Smooth muscle cell (in vitro differentiated cells): ENCODE measurements around the gene HIRA. TPM values are rescaled to one million over a fixed set of nuclear protein-coding genes. Genes with fewer than 3 reads are reported as not detected.

ENCODE experiments used
- DNase-seq: peaks from one replicate; lab custom pipeline; 2025; ENCODE audit not compliant: unreplicated experiment; lab: John Stamatoyannopoulos, UW
- H2AFZ ChIP-seq: fragments of 200-600 bp; sonication (generic); 2 replicates; pipeline ENCODE4 v1.6.0; 2016; ENCODE audit warnings: antibody characterized with exemption, low read depth, mild to moderate bottlenecking
- H3F3A ChIP-seq: fragments of 200-600 bp; sonication (generic); 2 replicates; pipeline ENCODE4 v1.6.0; 2017; ENCODE audit warnings: antibody characterized with exemption, low read depth
- H3K27ac ChIP-seq: fragments of 200-600 bp; sonication (generic); 2 replicates; pipeline ENCODE4 v1.5.1; 2016; ENCODE audit warnings: low read depth, mild to moderate bottlenecking
- H3K27me3 ChIP-seq: fragments of 200-600 bp; sonication (generic); 2 replicates; pipeline ENCODE4 v1.6.1; 2016; ENCODE audit warnings: low read depth, mild to moderate bottlenecking
- H3K36me3 ChIP-seq: fragments of 200-600 bp; sonication (generic); 2 replicates; pipeline ENCODE4 v1.5.1; 2016; ENCODE audit warnings: low read depth
- H3K4me1 ChIP-seq: fragments of 200-600 bp; sonication (generic); 2 replicates; pipeline ENCODE4 v1.5.1; 2016; ENCODE audit warnings: low read depth
- H3K4me2 ChIP-seq: fragments of 200-600 bp; sonication (generic); 2 replicates; pipeline ENCODE4 v1.6.0; 2016; ENCODE audit warnings: mild to moderate bottlenecking
- H3K4me3 ChIP-seq: fragments of 200-600 bp; sonication (generic); 2 replicates; pipeline ENCODE4 v1.5.1; 2016; ENCODE audit warnings: mild to moderate bottlenecking
- H3K79me2 ChIP-seq: fragments of 200-600 bp; sonication (generic); 2 replicates; pipeline ENCODE4 v1.6.0; 2016; ENCODE audit warnings: low read depth, mild to moderate bottlenecking
- H3K9ac ChIP-seq: fragments of 200-600 bp; sonication (generic); 2 replicates; pipeline ENCODE4 v1.6.0; 2016; ENCODE audit warnings: low read depth
- H3K9me3 ChIP-seq: fragments of 200-600 bp; sonication (generic); replicated peaks from 2 replicates; pipeline ENCODE4 v1.5.1; 2016; ENCODE audit warnings: low read depth
- H4K20me1 ChIP-seq: fragments of 200-600 bp; sonication (generic); 2 replicates; pipeline ENCODE4 v1.6.0; 2016; ENCODE audit warnings: low read depth
- CTCF ChIP-seq: fragments of 200-600 bp; sonication (generic); IDR thresholded peaks from 2 replicates; pipeline ENCODE4 v1.5.1; 2017; ENCODE audit warnings: borderline replicate concordance, mild to moderate bottlenecking, antibody characterized with exemption; ENCODE audit not compliant: insufficient read depth, poor library complexity, severe bottlenecking
- WGBS: methylation state at CpG from one replicate; pipeline ENCODE4 v1.1.7; 2016; ENCODE audit warnings: low lambda C conversion rate; 5-methylcytosine and 5-hydroxymethylcytosine counted together
- polyA plus RNA-seq: library from polyadenylated mRNA; unstranded; fragments of >200 nt; fragmentation: Nextera tagmentation; extraction: Ambion mirVana; gene quantifications from 2 replicates; pipeline ENCODE4 v1.2.1, GENCODE V29; 2016
- total RNA-seq: library from RNA; depleted of rRNA; stranded (reverse); fragments of >200 nt; gene quantifications from 2 replicates; pipeline ENCODE4 v1.2.3, GENCODE V29; 2014

Gene HIRA
- total and polyA plus RNA-seq, 2 experiments from 2014 or later: 7.3 to 8.7 TPM

DNA sequence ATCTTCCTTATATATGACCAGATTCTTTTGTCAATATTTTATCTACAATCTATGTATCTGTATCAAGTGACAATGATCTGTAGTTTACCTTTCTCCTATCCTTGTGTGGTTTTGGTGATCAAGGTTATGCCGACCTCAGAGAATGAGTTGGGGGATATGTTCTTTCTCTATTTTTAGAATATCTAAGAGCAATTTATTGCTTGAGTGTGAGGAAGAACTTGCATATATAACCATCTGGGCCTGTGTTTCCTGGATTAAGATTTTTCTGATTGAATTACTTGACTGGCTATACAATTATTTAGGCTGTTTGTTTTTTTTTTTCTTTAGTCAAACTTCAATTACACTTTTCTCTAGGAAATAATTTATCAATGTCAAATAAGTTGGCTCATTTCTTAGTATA, 30.0 kb upstream of the HIRA start:
- Histone ChIP-seq H3K9ac (no peak overlapping the region), H3K4me1 (no peaks in the 10 kb centered on the region), H3F3A (no peaks in the 10 kb centered on the region), H2AFZ (no peak overlapping the region), H3K27me3 (no peaks in the 10 kb centered on the region), H3K36me3 (no peaks in the 10 kb centered on the region), H3K4me2 (no peak overlapping the region), H3K9me3 (no peaks in the 10 kb centered on the region), H3K27ac (no peak overlapping the region), H3K4me3 (no peak overlapping the region), H3K79me2 (no peaks in the 10 kb centered on the region), H4K20me1 (peaks cover 7% of the 10 kb centered on the region)
- DNase-seq: no peak
- TF ChIP-seq CTCF: no peak
- 97% methylated on average over 1 of the region's 1 CpG for WGBS

DNA sequence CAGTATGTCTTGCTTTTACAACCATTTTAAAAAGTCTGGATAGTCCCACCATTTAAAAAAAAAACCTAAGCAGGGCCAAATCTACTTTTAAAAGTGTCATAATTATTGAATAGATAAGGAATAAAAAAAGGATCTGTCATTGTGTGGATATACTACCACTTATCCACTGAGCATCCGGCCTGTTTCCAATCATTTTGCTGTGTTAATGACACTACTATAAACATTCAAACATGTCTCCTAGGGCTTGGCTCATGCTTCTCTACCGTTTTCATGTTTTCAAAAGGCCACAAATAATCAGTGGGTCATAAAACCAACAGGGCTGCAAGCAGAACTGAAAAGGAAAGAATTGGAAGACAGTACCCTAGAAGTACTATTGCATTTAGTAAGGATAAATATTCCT, 28.5 kb upstream of the HIRA start:
- no peaks in the 10 kb centered on the region for H3K79me2 ChIP-seq
- peaks cover 7% of the 10 kb centered on the region for H4K20me1 ChIP-seq
- no peaks in the 10 kb centered on the region for H3F3A ChIP-seq
- H3K4me1 ChIP-seq: no peaks in the 10 kb centered on the region
- no peak overlapping the region for H3K4me3 ChIP-seq
- no peaks in the 10 kb centered on the region for H3K36me3 ChIP-seq
- H3K9me3 ChIP-seq: no peaks in the 10 kb centered on the region
- H3K27ac ChIP-seq: no peak overlapping the region
- H3K27me3 ChIP-seq: no peaks in the 10 kb centered on the region
- no peak overlapping the region for H2AFZ ChIP-seq
- DNase-seq: no peak
- no peak overlapping the region for H3K4me2 ChIP-seq
- TF ChIP-seq CTCF: no peak
- WGBS: 90% methylated on average over 2 of the region's 2 CpGs
- H3K9ac ChIP-seq: no peak overlapping the region

GRCh38 chr22:19457828-19458428, 26.4 kb upstream of the HIRA start:
- Histone ChIP-seq H3K79me2 (no peaks in the 10 kb centered on the region), H2AFZ (no peak overlapping the region), H3K9me3 (no peaks in the 10 kb centered on the region), H3K4me3 (no peak overlapping the region), H3K4me1 (no peaks in the 10 kb centered on the region), H3K4me2 (no peak overlapping the region), H3K27ac (no peak overlapping the region), H3K36me3 (no peaks in the 10 kb centered on the region), H3K9ac (no peak overlapping the region), H3F3A (no peaks in the 10 kb centered on the region), H4K20me1 (no peaks in the 10 kb centered on the region), H3K27me3 (no peaks in the 10 kb centered on the region)
- 99% methylated on average over 8 of the region's 8 CpGs for WGBS
- TF ChIP-seq CTCF: no peak
- no peak for DNase-seq

- H3F3A ChIP-seq: no peaks in the 10 kb centered on the region
- no peaks in the 10 kb centered on the region for H3K9me3 ChIP-seq
- no peak for TF ChIP-seq CTCF
- no peak overlapping the region for H3K9ac ChIP-seq
- no peak overlapping the region for H3K4me2 ChIP-seq
- no peaks in the 10 kb centered on the region for H4K20me1 ChIP-seq
- H3K36me3 ChIP-seq: no peaks in the 10 kb centered on the region
- no peak overlapping the region for H3K4me3 ChIP-seq
- no peak overlapping the region for H3K27ac ChIP-seq
- DNase-seq: no peak
- H3K4me1 ChIP-seq: no peaks in the 10 kb centered on the region
- no peaks in the 10 kb centered on the region for H3K79me2 ChIP-seq
- no peak overlapping the region for H2AFZ ChIP-seq
- WGBS: 97% methylated on average over 10 of the region's 10 CpGs
- H3K27me3 ChIP-seq: no peaks in the 10 kb centered on the region
Observed at GRCh38 chr22:19456541-19456940, 25.0 kb upstream of the HIRA start.
